NCI-H2227 treated with DMSO at 0.1 percent for 48 hours (cell line): ENCODE results near the gene GPRC5A.

Experiments
- DNase-seq: peaks from one replicate; lab custom pipeline; 2025; lab: John Stamatoyannopoulos, UW

The GPRC5A gene

GRCh38 chr12:12885096-12885792, 6.1 kb upstream of the GPRC5A start:
- no peak for DNase-seq

- no peak for DNase-seq
Measured at GRCh38 chr12:12887471-12887870, 3.9 kb upstream of the GPRC5A start.

GRCh38 chr12:12889701-12890100, 1.7 kb upstream of the GPRC5A start:
- DNase-seq, result no peak

GRCh38 chr12:12890543-12891079, 751 bp upstream of the GPRC5A start:
- no peak for DNase-seq

- no peak for DNase-seq
Measured at GRCh38 chr12:12891881-12892355, 556 bp downstream of the GPRC5A start.

GRCh38 chr12:12892681-12893141, 1.3 kb downstream of the GPRC5A start:
- no peak for DNase-seq

GRCh38 chr12:12893438-12893837, 2.1 kb downstream of the GPRC5A start:
- no peak for DNase-seq

- DNase-seq, result no peak
Measured at GRCh38 chr12:12896260-12896659, 4.9 kb downstream of the GPRC5A start.

GRCh38 chr12:12897302-12897701, 5.9 kb downstream of the GPRC5A start:
- DNase-seq, result no peak

GRCh38 chr12:12898136-12898717, 6.9 kb downstream of the GPRC5A start:
- no peak for DNase-seq

GRCh38 chr12:12898911-12899511, 7.6 kb downstream of the GPRC5A start:
- no peak for DNase-seq

- no peak for DNase-seq
Measured at GRCh38 chr12:12899530-12900380, 8.4 kb downstream of the GPRC5A start.

- no peak for DNase-seq
Measured at GRCh38 chr12:12900786-12901157, 9.4 kb downstream of the GPRC5A start.

GRCh38 chr12:12901158-12901791, 9.9 kb downstream of the GPRC5A start:
- no peak for DNase-seq

GRCh38 chr12:12902036-12902435, 10.7 kb downstream of the GPRC5A start:
- DNase-seq, result no peak

GRCh38 chr12:12903642-12904609, 12.6 kb downstream of the GPRC5A start:
- DNase-seq, result no peak

- DNase-seq, result no peak
Measured at GRCh38 chr12:12907552-12907951, 16.2 kb downstream of the GPRC5A start.

- DNase-seq, result no peak
Measured at GRCh38 chr12:12908252-12908651, 16.9 kb downstream of the GPRC5A start.

GRCh38 chr12:12908711-12909110, 17.3 kb downstream of the GPRC5A start:
- no peak for DNase-seq

GRCh38 chr12:12909228-12909994, 18.0 kb downstream of the GPRC5A start:
- no peak for DNase-seq
